GOT3 (cell line): ENCODE results near the gene HIVEP1.

ENCODE experiments used
- DNase-seq: peaks from one replicate; lab custom pipeline; 2025; ENCODE audit warnings: mixed read lengths; lab: John Stamatoyannopoulos, UW

HIVEP1 gene

DNA sequence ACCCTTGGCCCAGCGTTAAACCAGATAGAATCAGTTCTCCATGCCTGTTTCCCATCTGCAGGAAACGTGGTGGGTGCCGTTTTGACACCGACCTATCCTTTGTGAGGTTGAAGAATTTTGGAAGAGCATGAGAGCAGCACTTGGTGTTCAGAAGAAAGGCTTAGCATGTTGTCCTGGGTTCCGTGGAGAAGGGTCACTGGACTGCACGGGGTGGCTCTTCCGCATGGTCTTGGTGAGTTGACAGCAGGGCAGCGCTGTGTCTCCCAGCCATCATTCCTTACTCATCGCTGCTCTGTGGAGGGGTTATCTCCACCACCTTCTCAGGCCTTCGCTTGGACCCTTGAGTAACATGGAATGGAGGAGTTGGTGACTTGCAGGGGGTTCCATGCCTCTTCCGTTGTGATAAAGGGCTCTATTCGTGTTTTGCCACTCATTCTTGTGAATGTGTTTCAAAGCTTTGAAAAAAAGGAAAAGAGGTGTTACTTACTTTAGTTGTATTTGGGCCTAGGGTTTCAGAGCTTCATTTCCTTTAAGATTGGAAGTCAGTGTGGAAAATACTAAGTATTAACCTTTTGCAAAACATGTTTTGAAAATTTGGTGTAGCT is 8.2 kb downstream of the HIVEP1 start:
- DNase-seq: no peak

GRCh38 chr6:12022481-12022880 is 10.4 kb downstream of the HIVEP1 start:
- no peak for DNase-seq

GRCh38 chr6:12022953-12023388 is 10.9 kb downstream of the HIVEP1 start:
- no peak for DNase-seq

GRCh38 chr6:12024216-12024615 is 12.1 kb downstream of the HIVEP1 start:
- DNase-seq: no peak

DNA sequence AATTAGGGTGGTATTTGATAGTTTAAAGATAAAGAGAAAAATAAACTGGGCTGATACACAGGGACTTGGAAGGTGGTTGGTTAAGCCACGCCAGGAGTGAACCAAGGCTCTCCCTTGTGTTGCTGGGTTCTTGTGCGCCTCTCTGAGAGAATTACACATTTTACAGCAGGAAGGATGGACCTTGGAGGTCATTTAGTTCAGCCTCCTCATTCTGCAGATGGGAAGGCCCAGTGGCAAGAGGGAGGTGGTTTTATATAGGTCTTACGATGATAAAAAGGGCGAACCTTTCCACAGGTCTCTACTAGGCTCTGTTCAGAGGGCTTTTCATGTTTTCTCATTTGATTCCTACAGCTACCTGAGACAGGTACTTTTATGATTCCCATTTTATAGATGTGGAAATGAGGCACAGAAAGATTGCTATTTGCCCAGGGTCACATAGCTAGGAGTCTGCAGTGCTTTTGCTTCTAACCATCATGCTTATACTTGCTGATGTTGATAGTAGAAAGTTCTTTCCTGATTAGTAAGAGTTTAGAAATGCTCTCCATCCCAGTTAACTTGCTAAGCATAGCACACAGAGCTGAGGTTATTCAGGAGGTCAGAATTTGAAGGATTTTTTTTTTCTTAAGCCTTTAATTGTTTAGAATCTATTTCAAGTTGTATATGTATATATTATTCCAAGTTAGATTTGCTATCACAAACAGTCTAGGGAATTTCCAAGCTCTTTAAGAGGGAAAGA is 12.8 kb downstream of the HIVEP1 start:
- DNase-seq: no peak

DNA sequence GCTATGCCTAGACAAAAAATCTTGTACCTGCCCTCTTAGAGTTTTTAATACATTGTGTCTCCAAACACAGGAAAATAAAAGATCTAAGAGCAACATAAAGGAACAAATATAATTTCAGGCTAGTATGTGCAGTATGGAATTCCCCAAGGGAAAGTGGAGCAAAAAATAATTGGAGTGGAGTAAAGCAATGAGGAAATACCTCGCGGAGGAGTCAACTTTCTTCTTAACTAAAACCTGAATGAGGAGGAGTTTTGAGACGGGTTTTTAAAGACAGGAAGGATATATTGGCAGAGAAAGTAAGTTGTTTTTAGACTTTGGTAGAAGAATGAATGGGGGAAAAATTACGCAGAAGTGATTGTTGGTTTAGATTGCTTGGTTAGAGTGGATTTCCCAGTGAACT is 14.0 kb downstream of the HIVEP1 start:
- DNase-seq: no peak

- no peak for DNase-seq
These were observed 14.7 kb downstream of the HIVEP1 start for GRCh38 chr6:12026833-12027232.

- no peak for DNase-seq
These were observed 16.1 kb downstream of the HIVEP1 start for GRCh38 chr6:12028213-12028612.

- no peak for DNase-seq
These were observed 18.0 kb downstream of the HIVEP1 start for GRCh38 chr6:12029979-12030737.

GRCh38 chr6:12030993-12031550 is 19.0 kb downstream of the HIVEP1 start:
- DNase-seq: no peak

DNA sequence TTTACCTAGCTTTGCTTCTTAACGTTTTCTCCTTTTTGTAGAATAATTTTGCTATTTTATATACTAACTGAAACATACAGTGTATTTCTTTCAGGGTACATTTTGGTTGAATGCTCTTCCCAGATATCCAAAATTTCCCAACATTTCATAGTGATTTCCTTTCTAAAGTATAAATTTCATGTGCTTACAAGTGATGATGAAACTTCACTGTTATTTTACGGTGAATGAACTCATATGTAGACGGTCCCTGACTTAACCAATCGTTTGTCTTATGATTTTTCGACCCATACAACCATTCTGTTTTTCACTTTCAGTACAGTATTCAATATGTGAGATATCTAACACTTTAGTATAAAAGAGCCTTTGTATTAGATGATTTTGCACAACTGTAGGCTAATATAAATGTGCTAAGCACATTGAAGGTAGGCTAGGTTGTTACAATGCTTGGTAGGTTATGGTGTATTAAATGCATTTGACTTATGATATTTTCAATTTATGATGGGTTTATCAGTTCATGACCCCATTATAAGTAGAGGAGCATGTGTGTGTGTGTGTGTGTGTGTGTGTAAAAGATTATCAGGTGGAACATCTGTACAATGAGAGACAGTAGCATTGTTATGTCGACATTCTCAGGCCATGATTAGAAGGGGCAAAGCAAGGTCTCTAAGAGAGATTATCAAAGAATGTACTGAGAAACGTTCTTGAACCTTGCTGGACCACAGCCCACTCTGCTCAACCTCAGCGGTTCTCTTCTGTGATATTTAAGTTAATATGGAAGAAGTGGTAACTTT is 20.9 kb downstream of the HIVEP1 start:
- DNase-seq: no peak

GRCh38 chr6:12033770-12034169 is 21.7 kb downstream of the HIVEP1 start:
- DNase-seq: no peak

GRCh38 chr6:12034349-12034748 is 22.2 kb downstream of the HIVEP1 start:
- no peak for DNase-seq

DNA sequence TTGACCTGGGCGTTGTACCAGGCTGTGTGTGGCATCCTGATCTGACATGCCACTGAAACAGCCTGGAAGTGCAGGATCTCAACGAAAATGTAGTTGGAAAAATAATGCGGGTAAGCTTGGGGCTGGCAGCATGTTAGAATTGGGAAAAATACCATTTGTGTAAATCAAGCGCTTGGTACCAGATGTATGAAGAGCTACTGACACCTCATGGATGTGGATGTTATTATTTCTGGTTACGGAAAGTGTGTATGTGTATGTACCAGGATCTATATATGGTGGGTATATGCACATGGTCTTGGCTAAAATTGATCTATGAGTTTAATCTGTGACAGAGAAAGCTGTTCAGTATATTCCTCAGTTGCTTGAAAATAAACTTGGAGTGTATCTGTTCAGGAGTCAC is 22.7 kb downstream of the HIVEP1 start:
- DNase-seq: no peak

DNA sequence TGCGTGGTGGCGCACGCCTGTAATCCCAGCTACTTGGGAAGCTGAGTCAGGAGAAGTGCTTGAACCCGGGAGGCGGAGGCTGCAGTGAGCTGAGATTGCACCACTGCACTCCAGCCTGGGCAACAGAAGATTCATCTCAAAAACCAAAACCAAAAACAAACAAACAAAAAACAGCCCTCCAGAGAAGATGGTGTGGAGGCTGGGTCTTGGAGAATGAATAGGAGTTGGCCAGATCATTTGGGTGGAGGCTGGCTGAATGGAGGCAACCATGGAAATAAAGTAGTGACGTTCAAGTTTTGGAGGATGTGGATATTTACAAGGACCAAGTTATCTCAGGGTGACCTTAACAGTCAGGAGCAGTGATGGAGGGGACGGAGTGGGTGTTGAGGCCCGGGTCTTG is 24.7 kb downstream of the HIVEP1 start:
- no peak for DNase-seq

DNA sequence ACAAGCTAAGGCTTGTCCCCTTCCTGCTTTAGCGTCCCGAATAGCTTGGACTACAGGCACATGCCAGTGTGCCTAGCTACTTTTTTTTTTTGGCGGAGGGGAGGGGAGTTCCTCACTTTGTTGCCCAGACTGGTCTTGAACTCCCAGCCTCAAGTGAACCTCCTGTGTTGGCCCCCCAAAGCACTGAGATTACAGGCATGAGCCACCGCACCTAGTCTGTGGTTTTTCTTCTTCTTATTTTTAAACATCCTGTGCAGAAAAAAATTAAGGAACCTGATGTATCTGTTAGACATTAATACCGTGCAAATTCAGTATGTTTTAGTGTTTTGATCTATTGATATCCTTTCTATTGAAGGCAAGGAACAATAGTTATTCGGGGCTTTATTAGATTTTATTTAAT is 25.7 kb downstream of the HIVEP1 start:
- no peak for DNase-seq

- DNase-seq: no peak
These were observed 27.7 kb downstream of the HIVEP1 start for GRCh38 chr6:12039540-12040459.

GRCh38 chr6:12047304-12047703 is 35.2 kb downstream of the HIVEP1 start:
- DNase-seq: no peak

DNA sequence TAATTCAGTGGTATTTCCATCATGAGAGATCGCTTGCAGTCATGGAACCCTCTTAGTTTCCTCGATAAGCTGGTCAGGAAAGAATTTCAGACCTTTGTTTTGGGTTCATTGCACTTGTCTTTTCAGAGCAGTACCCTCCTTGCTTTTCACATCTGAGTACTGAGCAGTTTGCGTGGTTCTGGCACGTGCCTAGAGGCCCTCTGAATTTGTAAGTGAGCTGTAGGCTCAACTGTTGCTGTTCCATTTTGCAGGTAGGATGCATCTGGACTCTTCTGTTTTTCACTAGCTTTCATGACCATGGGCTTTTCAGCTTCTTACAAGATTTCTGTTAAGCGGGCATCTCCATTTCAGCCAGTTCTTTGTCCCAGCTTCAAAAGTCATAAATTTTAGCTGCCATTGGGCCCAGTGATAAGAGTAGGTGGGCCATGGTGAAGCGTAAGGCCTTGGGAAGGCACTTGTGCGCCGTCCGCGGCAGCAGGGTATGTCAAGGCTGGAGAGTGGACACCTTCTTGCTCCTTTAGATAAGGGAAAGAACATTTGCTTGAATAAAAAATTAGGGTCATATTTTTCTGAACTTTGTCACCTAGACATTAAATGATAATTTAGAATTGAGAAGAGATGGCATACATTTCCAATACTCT is 35.8 kb downstream of the HIVEP1 start:
- no peak for DNase-seq

DNA sequence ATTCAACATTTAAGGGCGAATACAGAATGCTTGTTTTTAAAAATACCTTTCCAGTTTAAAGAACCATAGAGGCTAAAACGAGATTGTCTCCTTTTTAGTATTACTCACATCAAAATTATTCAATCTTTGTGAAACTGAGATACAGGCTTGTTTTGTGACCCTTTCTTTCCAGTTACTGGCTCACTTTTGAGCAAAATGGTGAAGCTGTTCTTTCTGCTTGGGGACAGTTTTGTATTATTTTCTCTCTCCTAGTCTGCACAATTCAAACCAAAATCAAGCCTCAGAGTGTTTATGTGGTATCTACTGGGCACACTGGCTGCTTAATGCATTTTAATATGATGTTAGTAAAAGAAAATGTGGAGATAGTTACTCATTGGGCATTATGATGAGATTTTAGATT is 36.5 kb downstream of the HIVEP1 start:
- no peak for DNase-seq
